Mesenteric fat pad (tissue), 1 donor: ENCODE results near the gene MCC. TPM values are rescaled to one million over a fixed set of nuclear protein-coding genes. Genes with fewer than 3 reads are reported as not detected.
"Not testable (repeated sequence)": the region's sequence is repeated elsewhere in the genome, so short reads cannot be mapped to it uniquely, and the experiment has no call there.

Experiments
- DNase-seq: peaks from one replicate; pipeline ENCODE4 v3.0.0-alpha.2; 2020; ENCODE audit warnings: low spot score
- total RNA-seq: library from RNA; stranded (reverse); fragmentation: NEBNext Ultra II Directional; extraction: Animal tissue kit (Norgen Biotek cat#: 25700); gene quantifications from one replicate; pipeline ENCODE4 v1.2.1, GENCODE V29; 2021
- donor health status: DM: yes; HTN: yes; CAD: no.

The MCC gene
- total RNA-seq, 1 donor from 2014 or later = 25.2 TPM

DNA sequence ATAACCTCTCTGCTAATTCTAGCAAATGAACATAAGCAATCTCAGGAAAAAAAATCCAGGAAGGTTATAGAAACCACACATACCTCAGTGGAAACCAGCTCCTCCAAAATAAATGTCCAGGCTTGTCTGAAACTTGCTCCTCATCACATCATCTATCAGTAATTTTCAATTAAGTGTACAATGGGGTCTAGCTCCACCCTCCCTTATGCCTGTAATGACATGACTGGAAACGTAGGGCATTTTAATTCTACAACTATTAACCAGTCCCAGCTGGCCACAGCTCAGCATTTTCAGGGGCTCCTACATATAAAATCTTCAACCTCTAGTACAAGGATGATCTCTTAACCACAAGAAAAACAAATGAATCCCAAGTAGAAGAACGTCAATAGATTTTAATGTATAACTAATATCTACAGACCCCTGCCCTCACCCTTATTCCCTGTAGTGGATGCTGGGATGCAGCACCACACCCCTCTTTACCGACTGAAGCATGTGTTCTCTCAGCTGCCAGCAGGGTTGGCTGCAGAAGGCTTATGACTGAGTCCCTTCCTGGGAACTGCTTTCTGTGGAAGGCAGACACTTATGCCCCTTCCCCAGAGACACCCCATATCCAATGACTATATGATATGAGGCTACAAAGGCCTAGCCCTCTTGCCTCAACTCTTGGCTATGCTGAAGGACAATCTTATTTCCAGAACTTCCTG is 60.2 kb downstream of the MCC start:
- no peak for DNase-seq

GRCh38 chr5:113425909-113426308 is 62.3 kb downstream of the MCC start:
- DNase-seq = no peak

DNA sequence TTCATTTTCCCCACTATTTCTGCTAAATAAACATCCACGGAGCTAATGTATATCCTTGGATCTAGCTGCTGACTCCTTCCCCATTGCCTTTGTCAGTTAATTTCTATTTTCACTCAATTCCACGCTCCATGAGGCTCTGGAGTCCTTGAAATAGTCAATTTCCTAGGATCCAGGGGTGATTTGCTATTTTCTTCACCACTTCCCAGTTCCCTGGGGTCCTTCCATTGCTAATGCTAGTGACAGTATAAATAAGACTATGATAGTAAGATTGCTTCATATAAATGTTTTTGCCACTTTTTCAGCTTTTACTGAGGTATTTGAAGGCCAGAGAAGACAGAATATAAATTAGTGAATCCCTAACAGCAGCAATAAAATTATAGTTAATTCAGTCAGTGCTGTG is 66.6 kb downstream of the MCC start:
- DNase-seq = no peak

DNA sequence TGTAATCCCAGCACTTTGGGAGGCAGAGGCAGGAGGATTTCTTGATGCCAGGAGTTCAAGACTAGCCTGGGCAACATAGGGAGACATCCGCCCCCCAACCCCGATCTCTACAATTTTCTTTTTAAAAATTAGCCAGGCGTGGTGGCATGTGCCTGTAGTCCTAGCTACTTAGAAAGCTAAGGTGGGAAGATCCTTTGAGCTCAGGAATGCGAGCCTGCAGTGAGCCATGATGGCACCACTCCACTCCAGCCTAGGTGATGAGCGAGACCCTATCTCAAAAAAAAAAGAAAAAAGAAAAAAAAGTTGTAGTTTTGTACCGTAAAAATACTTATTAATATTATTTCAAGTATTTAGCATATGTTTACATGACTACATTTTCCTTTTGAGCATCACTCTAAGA is 82.7 kb downstream of the MCC start:
- no peak for DNase-seq

GRCh38 chr5:113404269-113404668 is 84.0 kb downstream of the MCC start:
- no peak for DNase-seq

- not testable (repeated sequence) for DNase-seq
Measured at GRCh38 chr5:113397986-113398385, 90.3 kb downstream of the MCC start.

DNA sequence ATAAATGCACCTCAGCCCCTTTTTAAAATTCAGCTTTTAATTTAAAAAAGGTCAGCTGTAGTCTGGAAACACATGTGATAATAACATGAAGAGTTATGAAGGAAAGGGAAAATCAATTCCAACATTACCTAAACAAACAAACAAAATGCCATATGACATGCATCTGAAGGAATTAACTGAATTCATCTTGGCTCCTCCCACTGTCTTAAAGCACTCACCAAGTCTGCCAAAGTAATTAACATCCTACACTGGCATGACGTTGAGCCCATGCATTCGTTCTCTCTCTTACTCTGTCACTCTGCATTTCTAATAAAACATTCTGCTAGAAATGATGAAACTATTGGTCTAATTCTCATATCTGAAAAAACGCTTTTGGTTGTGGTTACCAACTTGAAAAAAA is 91.2 kb downstream of the MCC start:
- DNase-seq = no peak

GRCh38 chr5:113394658-113395057 is 93.6 kb downstream of the MCC start:
- DNase-seq = no peak

- no peak for DNase-seq
Measured at GRCh38 chr5:113390224-113390623, 98.0 kb downstream of the MCC start.

GRCh38 chr5:113389116-113389515 is 99.1 kb downstream of the MCC start:
- no peak for DNase-seq

DNA sequence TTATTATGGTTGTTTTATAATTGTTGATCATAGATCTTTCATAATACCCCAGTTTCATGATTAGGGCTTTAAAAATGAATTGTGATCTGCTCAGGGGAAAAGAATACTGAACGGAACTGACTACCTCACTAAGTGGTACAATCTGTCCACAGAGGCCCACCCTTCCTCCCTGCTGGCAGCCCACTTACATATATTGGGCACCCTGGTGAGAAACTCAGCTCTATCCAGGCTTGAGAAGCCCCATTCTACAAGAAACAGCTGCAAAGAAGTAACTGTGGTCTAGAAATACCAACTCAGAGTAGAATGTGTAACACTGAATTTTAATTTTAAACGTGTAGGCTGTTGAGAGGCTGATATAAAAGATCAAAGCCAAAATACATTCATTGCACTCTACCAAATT is 100.4 kb downstream of the MCC start:
- DNase-seq = no peak

DNA sequence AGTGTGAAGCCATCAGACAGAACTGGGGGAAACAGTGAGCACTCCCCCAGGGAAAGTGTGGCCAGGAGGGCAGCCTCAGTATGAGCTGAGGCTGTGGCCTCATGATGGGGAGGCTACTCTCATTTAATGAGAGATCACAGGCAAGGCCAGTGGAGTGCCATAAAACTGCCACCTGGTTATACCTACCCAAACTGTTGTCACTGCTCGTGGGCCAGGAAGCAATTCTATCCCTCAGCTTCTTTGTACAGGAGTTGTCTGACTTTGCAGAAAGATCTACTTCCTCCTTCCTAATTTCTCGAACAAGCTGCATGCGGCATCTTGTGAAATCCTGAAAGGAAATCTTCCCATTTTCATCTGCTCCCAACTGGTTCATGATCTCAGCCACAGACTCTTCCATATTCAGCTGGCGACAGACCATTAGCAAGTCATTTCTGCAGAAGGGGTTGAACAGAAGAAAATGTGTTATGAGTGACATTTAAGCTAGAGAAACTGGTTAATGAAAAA is 103.4 kb downstream of the MCC start:
- DNase-seq = no peak

GRCh38 chr5:113382731-113383130 is 105.5 kb downstream of the MCC start:
- DNase-seq = no peak

- no peak for DNase-seq
Measured at GRCh38 chr5:113381791-113382190, 106.5 kb downstream of the MCC start.

DNA sequence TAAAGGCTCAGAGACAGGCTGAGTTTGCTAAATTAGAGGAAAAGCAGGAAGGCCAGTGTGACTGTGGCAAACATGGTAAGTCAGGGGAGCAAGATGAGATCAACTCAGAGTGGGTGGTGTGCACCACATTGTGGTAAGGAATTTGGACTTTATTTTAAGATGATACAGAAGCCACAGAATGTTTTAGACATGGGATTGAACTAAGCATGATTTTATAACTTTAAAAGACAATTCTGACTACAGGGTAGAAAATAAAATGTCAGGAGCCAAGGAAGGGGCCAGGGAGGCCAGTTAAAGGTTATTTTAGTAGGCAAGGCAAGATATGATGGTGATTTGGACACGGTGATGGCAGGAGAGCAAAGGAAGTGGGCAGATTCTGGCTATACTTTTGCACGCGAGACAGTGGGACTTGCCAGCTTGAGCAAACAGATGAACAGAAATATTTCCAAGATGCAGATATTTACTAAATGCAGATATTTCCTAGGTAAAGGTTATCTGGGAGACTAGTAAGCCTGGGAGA is 107.4 kb downstream of the MCC start:
- DNase-seq = no peak

GRCh38 chr5:113379936-113380806 is 108.1 kb downstream of the MCC start:
- no peak for DNase-seq

GRCh38 chr5:113378959-113379541 is 109.2 kb downstream of the MCC start:
- DNase-seq = no peak

GRCh38 chr5:113378514-113378913 is 109.7 kb downstream of the MCC start:
- no peak for DNase-seq

- no peak for DNase-seq
Measured at GRCh38 chr5:113378081-113378480, 110.2 kb downstream of the MCC start.

- no peak for DNase-seq
Measured at GRCh38 chr5:113376640-113377039, 111.6 kb downstream of the MCC start.

GRCh38 chr5:113375480-113376060 is 112.7 kb downstream of the MCC start:
- DNase-seq = no peak
